Stimulated activated effector memory CD8-positive, alpha-beta T cell treated with anti-CD3 and anti-CD28 coated beads, Interleukin-12 subunit alpha, Interleukin-12 subunit beta, amount 100 ng/mL, for 72 hours (primary cell): ENCODE measurements around the gene CDH8.
"Not testable (repeated sequence)": the region's sequence is repeated elsewhere in the genome, so short reads cannot be mapped to it uniquely, and the experiment has no call there.

ENCODE experiments used
- ATAC-seq: fragments of 150-1000 bp; cut with Tn5 transposase; 2 replicates; pipeline ENCODE4 v1.10.0; 2021
- DNase-seq, 2 donors: peaks; one replicate each; pipeline ENCODE4 v3.0.0; 2021 to 2022; ENCODE audit warnings: low spot score in 2 of 2
- H3K27ac Mint-ChIP-seq: one replicate; pipeline ENCODE4 v1.8.0; 2022; ENCODE audit warnings: mild to moderate bottlenecking, mixed read lengths
- H3K36me3 Mint-ChIP-seq: one replicate; pipeline ENCODE4 v1.8.0; 2022; ENCODE audit warnings: mild to moderate bottlenecking, mixed read lengths
- H3K4me1 Mint-ChIP-seq: one replicate; pipeline ENCODE4 v1.8.0; 2022; ENCODE audit warnings: mixed read lengths
- H3K4me3 Mint-ChIP-seq: one replicate; pipeline ENCODE4 v1.8.0; 2022; ENCODE audit warnings: mild to moderate bottlenecking, mixed read lengths
- H3K9me3 Mint-ChIP-seq: one replicate; pipeline ENCODE4 v1.8.0; 2022; ENCODE audit warnings: mixed read lengths

CDH8 gene

GRCh38 chr16:61726125-61726524, 310.1 kb downstream of the CDH8 start:
- Mint-ChIP-seq H3K9me3 (peaks cover 13% of the 10 kb centered on the region), H3K4me1 (no peaks in the 10 kb centered on the region), H3K27ac (no peak overlapping the region), H3K4me3 (no peak overlapping the region), H3K36me3 (no peaks in the 10 kb centered on the region)
- ATAC-seq, result no peak
- DNase-seq, result no peak

- no peak overlapping the region for H3K27ac Mint-ChIP-seq
- H3K4me3 Mint-ChIP-seq, result no peak overlapping the region
- DNase-seq, result no peak
- H3K9me3 Mint-ChIP-seq, result peaks cover 16% of the 10 kb centered on the region
- no peak for ATAC-seq
- H3K4me1 Mint-ChIP-seq, result no peaks in the 10 kb centered on the region
- no peaks in the 10 kb centered on the region for H3K36me3 Mint-ChIP-seq
Observed at GRCh38 chr16:61721544-61721943, 314.7 kb downstream of the CDH8 start.

- peaks cover 14% of the 10 kb centered on the region for H3K9me3 Mint-ChIP-seq
Observed at GRCh38 chr16:61715393-61715792, 320.8 kb downstream of the CDH8 start.

GRCh38 chr16:61713787-61714186, 322.5 kb downstream of the CDH8 start:
- ATAC-seq, result no peak

More at GRCh38 chr16:61715393-61715792, 320.8 kb downstream of the CDH8 start:
- H3K4me3 Mint-ChIP-seq, result no peak overlapping the region
- ATAC-seq (no peak), DNase-seq (no peak)
- H3K36me3 Mint-ChIP-seq, result no peaks in the 10 kb centered on the region
- H3K4me1 Mint-ChIP-seq, result no peaks in the 10 kb centered on the region
- H3K27ac Mint-ChIP-seq, result no peak overlapping the region

GRCh38 chr16:61699640-61700039, 336.6 kb downstream of the CDH8 start:
- DNase-seq, H3K4me3 Mint-ChIP-seq, H3K4me1 Mint-ChIP-seq, ATAC-seq, H3K27ac Mint-ChIP-seq, H3K36me3 Mint-ChIP-seq: not testable (repeated sequence)
- peaks cover 13% of the 10 kb centered on the region for H3K9me3 Mint-ChIP-seq

More at GRCh38 chr16:61713787-61714186, 322.5 kb downstream of the CDH8 start:
- no peaks in the 10 kb centered on the region for H3K4me1 Mint-ChIP-seq
- H3K9me3 Mint-ChIP-seq, result peaks cover 15% of the 10 kb centered on the region
- no peak overlapping the region for H3K4me3 Mint-ChIP-seq
- no peaks in the 10 kb centered on the region for H3K36me3 Mint-ChIP-seq
- no peak for DNase-seq
- no peak overlapping the region for H3K27ac Mint-ChIP-seq

GRCh38 chr16:61684541-61684940, 351.7 kb downstream of the CDH8 start:
- ATAC-seq (no peak), DNase-seq (no peak)
- no peak overlapping the region for H3K4me3 Mint-ChIP-seq
- no peak overlapping the region for H3K27ac Mint-ChIP-seq
- no peaks in the 10 kb centered on the region for H3K4me1 Mint-ChIP-seq
- no peaks in the 10 kb centered on the region for H3K36me3 Mint-ChIP-seq
- H3K9me3 Mint-ChIP-seq, result peaks cover 19% of the 10 kb centered on the region

GRCh38 chr16:61681673-61682072, 354.6 kb downstream of the CDH8 start:
- ATAC-seq (no peak), DNase-seq (no peak)
- H3K9me3 Mint-ChIP-seq, result peaks cover 19% of the 10 kb centered on the region
- no peaks in the 10 kb centered on the region for H3K4me1 Mint-ChIP-seq
- H3K36me3 Mint-ChIP-seq, result no peaks in the 10 kb centered on the region
- H3K27ac Mint-ChIP-seq, result no peak overlapping the region
- no peak overlapping the region for H3K4me3 Mint-ChIP-seq

GRCh38 chr16:61681124-61681523, 355.1 kb downstream of the CDH8 start:
- ATAC-seq (no peak), DNase-seq (no peak)
- H3K36me3 Mint-ChIP-seq, result no peaks in the 10 kb centered on the region
- H3K9me3 Mint-ChIP-seq, result peaks cover 19% of the 10 kb centered on the region
- no peak overlapping the region for H3K4me3 Mint-ChIP-seq
- no peak overlapping the region for H3K27ac Mint-ChIP-seq
- H3K4me1 Mint-ChIP-seq, result no peaks in the 10 kb centered on the region

- H3K27ac Mint-ChIP-seq, result no peak overlapping the region
- H3K4me3 Mint-ChIP-seq, result no peak overlapping the region
- DNase-seq (no peak), ATAC-seq (no peak)
- H3K36me3 Mint-ChIP-seq, result no peaks in the 10 kb centered on the region
- H3K9me3 Mint-ChIP-seq, result peaks cover 16% of the 10 kb centered on the region
- H3K4me1 Mint-ChIP-seq, result no peaks in the 10 kb centered on the region
Observed at GRCh38 chr16:61678182-61678581, 358.1 kb downstream of the CDH8 start.

- DNase-seq (no peak), ATAC-seq (no peak)
- Mint-ChIP-seq H3K9me3 (peaks cover 16% of the 10 kb centered on the region), H3K36me3 (no peaks in the 10 kb centered on the region), H3K27ac (no peak overlapping the region), H3K4me1 (no peaks in the 10 kb centered on the region), H3K4me3 (no peak overlapping the region)
Observed at GRCh38 chr16:61677776-61678175, 358.5 kb downstream of the CDH8 start.

- H3K4me3 Mint-ChIP-seq, result no peak overlapping the region
- H3K9me3 Mint-ChIP-seq, result peaks cover 16% of the 10 kb centered on the region
Observed at GRCh38 chr16:61676740-61677139, 359.5 kb downstream of the CDH8 start.

GRCh38 chr16:61671161-61671560, 365.1 kb downstream of the CDH8 start:
- ATAC-seq (no peak), DNase-seq (no peak)
- no peak overlapping the region for H3K27ac Mint-ChIP-seq
- peaks cover 16% of the 10 kb centered on the region for H3K9me3 Mint-ChIP-seq
- H3K4me1 Mint-ChIP-seq, result no peaks in the 10 kb centered on the region
- no peaks in the 10 kb centered on the region for H3K36me3 Mint-ChIP-seq
- H3K4me3 Mint-ChIP-seq, result no peak overlapping the region

More at GRCh38 chr16:61676740-61677139, 359.5 kb downstream of the CDH8 start:
- DNase-seq (no peak), ATAC-seq (no peak)
- Mint-ChIP-seq H3K4me1 (no peaks in the 10 kb centered on the region), H3K36me3 (no peaks in the 10 kb centered on the region), H3K27ac (no peak overlapping the region)

GRCh38 chr16:61665512-61665911, 370.7 kb downstream of the CDH8 start:
- Mint-ChIP-seq H3K4me1 (no peaks in the 10 kb centered on the region), H3K27ac (no peak overlapping the region), H3K36me3 (no peaks in the 10 kb centered on the region), H3K9me3 (peaks cover 29% of the 10 kb centered on the region), H3K4me3 (no peak overlapping the region)
- no peak for DNase-seq
- no peak for ATAC-seq

GRCh38 chr16:61659936-61660335, 376.3 kb downstream of the CDH8 start:
- no peak overlapping the region for H3K4me3 Mint-ChIP-seq
- ATAC-seq, result no peak
- H3K4me1 Mint-ChIP-seq, result no peaks in the 10 kb centered on the region
- H3K36me3 Mint-ChIP-seq, result no peaks in the 10 kb centered on the region
- no peak overlapping the region for H3K27ac Mint-ChIP-seq
- no peak for DNase-seq
- H3K9me3 Mint-ChIP-seq, result peaks cover 30% of the 10 kb centered on the region

GRCh38 chr16:61654962-61655361, 381.3 kb downstream of the CDH8 start:
- no peaks in the 10 kb centered on the region for H3K36me3 Mint-ChIP-seq
- no peak for ATAC-seq
- no peak overlapping the region for H3K4me3 Mint-ChIP-seq
- H3K9me3 Mint-ChIP-seq, result peaks cover 13% of the 10 kb centered on the region
- no peak for DNase-seq
- H3K4me1 Mint-ChIP-seq, result no peaks in the 10 kb centered on the region
- no peak overlapping the region for H3K27ac Mint-ChIP-seq

GRCh38 chr16:61653544-61653943, 382.7 kb downstream of the CDH8 start:
- DNase-seq, result no peak
- Mint-ChIP-seq H3K4me1 (no peaks in the 10 kb centered on the region), H3K36me3 (no peaks in the 10 kb centered on the region), H3K4me3 (no peak overlapping the region), H3K27ac (no peak overlapping the region), H3K9me3 (peaks cover 11% of the 10 kb centered on the region)
- ATAC-seq, result no peak

- no peak for DNase-seq
- ATAC-seq, result no peak
- Mint-ChIP-seq H3K4me3 (no peak overlapping the region), H3K4me1 (no peaks in the 10 kb centered on the region), H3K27ac (no peak overlapping the region), H3K36me3 (no peaks in the 10 kb centered on the region), H3K9me3 (peaks cover 31% of the 10 kb centered on the region)
Observed at GRCh38 chr16:61645561-61645960, 390.7 kb downstream of the CDH8 start.
